NCI-H2196 treated with DMSO at 0.1 percent for 48 hours (cell line): ENCODE measurements around the gene TF.

ENCODE experiments used
- DNase-seq: peaks from one replicate; lab custom pipeline; 2025; ENCODE audit not compliant: unreplicated experiment; lab: John Stamatoyannopoulos, UW

The TF gene

DNA sequence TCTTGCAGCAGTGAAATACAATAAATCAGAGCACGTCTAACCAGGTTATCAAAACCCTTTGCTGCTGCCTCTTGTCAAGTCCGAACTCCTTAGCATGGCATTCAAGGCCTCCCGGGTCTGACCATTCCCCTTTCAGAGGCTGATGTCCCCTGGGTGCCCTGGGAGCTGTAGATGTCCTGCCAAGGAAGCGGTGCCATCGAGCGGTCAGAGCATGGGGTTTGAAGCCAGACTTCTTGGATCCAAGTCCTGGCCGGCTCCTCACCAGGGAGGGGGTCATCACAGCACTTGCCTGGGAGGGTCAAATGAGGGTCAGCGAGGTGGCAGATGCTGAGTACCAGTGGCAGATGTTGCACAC lies 496 bp downstream of the TF start:
- DNase-seq: no peak

DNA sequence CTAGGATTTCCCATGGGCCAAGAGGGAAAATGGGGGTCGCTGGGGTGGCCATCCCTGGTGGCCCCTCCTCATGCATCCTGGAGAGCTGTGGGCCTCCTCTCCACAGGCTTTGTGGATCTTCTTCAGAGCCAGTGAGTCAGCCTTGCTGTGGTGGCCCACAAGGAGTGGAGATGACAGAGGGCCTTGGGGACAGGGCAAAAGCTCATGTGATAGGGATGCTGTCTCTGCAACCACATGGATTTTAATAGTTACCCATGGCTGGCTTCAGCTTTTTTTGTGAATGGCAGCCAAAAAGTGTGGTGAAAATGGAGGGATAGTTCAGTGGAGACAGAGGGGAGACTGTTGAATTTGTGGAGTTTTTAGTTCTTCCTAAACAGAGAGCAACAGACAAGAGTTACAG lies 1.2 kb downstream of the TF start:
- no peak for DNase-seq

DNA sequence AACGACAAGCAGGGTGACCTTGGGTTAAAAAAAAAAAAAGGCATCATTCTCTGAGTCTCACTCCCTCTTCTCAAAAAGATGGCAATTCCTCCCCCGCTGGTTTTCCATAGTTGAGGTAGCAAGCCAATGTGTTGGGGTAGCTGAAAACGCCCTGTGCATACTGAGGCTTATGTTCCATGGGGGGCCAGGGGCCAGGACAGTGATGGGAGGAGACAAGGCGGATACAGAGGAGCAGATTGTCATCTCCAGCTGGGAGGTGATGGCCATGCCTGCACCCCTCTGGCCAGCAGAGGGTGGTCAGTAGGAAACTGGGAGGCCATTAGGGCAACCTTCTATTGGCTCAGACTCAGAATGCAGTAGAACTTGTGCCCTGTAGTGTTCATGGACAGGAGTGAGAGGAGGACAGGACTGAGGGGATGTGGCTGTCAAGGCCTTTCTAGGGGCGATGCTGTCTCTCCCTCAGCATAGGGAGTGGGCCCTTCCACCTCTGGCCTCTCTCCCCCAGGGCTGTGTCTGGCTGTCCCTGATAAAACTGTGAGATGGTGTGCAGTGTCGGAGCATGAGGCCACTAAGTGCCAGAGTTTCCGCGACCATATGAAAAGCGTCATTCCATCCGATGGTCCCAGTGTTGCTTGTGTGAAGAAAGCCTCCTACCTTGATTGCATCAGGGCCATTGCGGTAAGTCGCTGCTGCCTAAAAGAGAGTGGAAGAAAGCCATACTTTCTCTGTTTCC lies 1.9 kb downstream of the TF start:
- DNase-seq: no peak

DNA sequence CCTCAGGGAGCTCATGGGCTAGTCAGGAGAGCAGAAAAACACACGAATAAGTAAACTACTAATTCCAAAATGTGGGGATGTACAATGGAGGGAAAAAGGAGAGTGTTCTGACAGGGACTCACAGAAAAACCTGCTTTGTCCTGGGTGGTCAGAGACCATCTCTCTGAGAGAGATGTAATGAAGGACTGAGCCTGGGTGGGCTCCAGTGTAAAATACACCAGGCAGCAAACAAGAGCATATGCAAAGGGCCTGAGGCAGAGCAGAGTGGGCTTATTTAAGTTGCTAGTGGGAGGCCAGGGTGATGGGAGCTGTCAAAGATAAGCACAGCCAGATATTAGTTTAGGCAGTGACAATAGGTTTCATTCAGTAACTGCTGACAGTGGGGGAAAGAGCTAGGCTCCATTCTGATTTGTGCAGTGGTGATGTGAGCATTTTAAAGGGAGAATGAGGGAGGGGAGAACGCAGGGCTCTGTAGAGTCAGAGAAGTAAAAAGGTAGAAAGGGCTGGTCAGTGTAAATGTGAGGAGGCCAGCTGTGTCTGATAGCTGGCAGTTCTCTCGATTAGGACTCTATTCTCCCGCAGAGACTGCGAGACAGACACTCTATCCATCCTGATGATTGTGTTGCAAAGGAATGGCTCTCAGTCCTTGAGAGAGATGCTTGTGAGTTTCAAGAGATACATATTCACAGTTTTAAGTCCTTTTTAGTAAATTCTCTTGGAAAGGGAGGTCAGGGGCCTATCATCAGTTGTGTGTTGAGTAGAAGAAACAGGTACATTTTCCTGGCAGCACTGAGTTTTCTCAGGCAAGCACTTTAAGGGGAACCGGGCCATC lies 3.5 kb downstream of the TF start:
- no peak for DNase-seq

DNA sequence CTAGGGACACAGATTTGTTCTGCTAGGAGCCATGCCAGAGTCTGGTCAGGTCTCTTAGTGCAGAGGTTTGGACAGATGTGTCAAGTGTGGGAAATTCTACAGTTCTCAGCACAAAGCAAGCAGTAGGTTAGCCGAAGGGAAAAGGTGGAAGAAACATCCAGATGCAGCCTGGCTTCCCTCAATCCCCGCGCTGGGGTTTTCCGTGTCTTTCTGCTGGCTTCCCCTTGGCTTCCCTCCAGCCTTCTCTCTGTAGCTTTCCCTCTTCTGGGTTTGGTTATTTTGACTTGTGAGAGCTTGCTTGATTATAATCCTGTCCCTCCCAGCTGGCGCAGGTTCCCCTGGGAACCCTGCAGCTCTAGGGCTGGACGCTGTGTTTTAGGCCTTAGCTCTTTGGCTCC lies 4.1 kb downstream of the TF start:
- no peak for DNase-seq

DNA sequence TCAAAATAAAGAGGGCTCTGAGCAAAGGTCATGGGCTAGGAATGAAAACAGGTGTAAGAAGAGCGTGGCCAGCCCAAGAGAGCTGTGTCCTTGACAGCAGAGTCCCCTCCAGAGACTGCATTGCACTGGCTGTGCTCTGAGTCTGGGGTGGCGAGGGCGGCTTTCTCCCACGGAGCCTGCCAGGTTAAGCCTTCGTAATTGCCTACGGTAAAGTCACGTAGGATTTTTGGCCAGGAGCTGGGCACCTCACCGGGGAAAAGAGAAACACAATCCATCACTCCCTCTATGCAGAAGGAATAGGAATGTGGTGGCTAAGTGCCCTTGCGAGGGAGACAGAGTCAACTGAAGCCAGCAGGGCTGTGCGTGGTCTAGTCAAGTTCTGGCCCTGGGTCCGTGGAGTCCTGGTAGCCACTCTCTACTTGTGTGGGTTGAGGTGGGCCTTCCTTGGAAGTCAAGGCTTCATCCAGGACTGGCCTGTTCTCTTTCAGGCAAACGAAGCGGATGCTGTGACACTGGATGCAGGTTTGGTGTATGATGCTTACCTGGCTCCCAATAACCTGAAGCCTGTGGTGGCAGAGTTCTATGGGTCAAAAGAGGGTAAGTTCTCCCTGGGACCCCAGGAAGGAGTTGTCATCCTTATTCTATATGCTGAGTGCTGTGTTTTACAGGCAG lies 7.0 kb downstream of the TF start:
- no peak for DNase-seq

DNA sequence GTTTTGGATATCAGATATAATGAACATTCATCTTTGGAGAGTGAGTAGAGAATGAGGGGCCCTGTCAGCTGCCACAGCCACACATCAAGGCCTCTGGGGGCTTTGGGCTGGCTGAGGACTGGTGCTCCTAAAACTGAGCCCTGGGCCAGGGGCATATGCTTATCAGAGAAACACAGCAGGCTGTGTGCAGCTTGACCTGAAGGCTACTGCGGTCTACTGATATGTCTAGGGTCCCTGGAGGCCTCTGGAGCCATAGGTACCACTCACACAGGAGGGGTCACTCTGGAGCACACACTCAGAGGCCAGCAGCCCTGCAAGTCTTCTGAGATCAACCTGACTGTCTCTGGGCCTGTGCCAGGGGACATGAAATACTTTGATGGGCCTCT lies 7.6 kb downstream of the TF start:
- DNase-seq: no peak

DNA sequence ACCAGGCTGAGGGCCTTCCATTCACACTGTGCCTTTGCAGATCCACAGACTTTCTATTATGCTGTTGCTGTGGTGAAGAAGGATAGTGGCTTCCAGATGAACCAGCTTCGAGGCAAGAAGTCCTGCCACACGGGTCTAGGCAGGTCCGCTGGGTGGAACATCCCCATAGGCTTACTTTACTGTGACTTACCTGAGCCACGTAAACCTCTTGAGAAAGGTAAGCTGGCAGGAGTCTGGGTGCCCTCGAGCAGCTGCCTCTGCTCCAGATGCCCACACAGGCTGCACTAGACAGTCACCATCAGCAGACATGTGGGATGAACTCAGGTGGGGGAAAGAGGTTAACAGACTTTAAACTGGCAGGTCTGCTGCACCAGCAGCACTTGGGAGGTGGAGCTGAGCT lies 8.3 kb downstream of the TF start:
- no peak for DNase-seq

DNA sequence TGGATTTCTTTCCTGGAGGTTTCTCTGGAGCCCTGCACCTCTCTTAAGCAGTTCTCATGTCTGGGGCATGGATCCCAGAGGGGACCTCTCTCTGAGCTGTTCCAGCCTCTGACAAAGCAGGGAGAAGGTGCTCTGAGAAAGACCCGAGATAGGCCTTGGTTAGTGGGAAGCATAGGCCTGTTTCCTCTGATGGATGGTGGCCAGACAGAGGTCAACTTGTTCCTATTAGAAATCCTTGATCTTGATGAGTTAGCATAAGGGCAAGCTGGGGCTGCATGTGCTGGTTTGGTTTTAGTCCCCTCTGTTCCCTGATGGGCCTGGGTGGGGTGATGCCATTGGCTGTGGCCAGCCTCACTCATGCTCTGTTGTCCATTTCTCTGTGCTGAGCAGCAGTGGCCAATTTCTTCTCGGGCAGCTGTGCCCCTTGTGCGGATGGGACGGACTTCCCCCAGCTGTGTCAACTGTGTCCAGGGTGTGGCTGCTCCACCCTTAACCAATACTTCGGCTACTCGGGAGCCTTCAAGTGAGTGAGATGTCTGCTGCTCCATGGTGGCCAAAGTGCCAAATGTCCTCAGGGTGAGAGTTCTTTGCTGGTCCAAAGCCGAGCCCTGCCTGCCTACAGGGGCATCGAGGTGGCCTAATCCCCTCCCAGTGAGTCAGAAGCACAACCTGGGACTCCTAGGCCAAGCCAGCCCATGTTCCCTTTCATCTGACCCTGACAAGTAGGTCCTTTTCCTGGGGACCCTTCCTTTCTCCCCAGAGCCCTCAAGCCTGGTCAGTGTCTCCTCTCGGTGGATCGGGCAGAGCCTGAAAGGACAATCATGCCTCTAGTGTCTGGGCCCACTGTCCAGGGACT lies 9.0 kb downstream of the TF start:
- DNase-seq: no peak

DNA sequence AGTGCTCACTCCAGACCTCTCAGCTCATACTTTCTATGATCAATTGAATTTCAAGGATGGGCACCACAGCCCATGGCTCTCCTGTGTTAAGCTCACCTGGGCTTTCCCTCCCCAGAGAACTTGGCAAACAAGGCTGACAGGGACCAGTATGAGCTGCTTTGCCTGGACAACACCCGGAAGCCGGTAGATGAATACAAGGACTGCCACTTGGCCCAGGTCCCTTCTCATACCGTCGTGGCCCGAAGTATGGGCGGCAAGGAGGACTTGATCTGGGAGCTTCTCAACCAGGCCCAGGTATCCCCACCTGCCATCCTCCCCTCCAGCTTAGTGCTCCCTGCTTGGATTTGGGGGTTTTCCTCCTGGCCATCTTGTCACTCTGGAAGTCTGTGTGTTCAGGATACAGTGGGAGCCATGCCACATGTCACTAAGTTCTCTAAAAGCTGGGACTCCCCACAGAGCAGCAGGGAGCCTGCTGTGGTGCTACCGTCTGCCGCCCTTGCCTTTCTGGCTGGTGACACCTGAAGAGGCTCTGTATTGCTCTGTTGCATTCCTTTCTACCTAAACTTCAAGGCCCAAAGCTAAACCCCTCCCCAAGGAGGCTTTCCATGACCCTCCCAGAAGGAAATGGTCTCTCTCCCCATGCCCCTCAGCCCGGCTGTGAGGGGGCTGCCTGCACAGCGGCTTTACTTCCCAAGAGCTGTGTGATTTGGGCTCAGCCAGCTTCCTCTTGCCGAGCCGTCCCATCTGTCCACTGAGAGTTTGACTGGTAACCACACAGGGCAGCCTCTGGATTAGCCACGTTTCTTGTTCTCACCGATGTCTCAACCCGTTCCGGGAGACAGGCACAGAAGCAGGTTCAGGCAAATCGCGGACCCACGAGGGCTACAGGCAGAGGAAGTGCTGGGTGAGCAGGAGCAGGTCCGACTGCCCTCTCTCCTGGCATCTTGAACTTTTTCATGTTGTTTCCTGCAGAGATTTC lies 10.8 kb downstream of the TF start:
- DNase-seq: no peak

DNA sequence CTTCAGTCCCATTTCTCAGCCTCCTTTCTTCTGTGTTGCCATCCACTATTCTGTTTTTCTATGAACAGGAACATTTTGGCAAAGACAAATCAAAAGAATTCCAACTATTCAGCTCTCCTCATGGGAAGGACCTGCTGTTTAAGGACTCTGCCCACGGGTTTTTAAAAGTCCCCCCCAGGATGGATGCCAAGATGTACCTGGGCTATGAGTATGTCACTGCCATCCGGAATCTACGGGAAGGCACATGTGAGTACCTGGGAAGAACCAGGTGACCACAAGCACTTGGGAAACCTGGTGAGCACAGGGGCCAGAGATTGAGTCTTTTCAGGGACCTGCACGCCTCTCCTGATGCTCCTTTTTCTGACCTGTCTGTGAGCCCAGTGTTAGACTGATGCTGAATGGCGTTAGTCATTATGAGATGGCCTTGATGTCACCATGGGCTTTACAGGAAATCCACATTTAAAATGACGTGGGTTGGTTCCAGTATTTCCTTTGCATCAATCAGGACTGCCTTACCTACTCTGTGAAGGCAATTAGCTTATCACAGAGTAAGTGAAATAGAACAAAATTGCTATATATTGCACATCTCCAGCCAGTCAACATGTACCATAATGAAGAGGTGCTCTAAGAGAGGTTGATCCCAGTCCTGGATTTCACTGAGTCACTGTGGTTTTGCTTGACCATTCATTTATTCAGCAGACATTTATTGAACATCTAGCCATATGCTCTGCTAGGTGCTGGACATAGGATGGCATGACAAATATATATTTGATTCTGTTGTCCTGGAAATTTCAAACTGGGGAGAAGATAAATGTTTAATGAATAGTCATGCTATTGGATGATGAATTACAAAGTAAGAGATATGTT lies 11.7 kb downstream of the TF start:
- DNase-seq: no peak

DNA sequence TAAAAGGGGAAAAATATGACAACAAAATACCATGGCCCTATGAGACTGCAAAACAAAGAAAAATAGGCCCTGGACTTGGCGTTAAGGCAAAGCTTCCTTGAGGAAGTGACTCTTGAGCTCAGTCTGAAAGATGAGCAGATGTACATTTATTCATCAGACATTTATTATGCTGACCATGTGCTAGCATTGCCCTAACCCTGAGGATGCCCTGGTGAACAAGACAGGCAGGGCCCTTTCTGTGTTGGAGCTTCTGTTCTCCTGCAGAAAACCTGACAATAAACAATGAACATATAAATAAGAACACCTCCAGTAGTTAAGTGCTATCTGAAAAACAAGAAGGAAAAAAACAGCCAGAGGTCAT lies 12.4 kb downstream of the TF start:
- DNase-seq: no peak

DNA sequence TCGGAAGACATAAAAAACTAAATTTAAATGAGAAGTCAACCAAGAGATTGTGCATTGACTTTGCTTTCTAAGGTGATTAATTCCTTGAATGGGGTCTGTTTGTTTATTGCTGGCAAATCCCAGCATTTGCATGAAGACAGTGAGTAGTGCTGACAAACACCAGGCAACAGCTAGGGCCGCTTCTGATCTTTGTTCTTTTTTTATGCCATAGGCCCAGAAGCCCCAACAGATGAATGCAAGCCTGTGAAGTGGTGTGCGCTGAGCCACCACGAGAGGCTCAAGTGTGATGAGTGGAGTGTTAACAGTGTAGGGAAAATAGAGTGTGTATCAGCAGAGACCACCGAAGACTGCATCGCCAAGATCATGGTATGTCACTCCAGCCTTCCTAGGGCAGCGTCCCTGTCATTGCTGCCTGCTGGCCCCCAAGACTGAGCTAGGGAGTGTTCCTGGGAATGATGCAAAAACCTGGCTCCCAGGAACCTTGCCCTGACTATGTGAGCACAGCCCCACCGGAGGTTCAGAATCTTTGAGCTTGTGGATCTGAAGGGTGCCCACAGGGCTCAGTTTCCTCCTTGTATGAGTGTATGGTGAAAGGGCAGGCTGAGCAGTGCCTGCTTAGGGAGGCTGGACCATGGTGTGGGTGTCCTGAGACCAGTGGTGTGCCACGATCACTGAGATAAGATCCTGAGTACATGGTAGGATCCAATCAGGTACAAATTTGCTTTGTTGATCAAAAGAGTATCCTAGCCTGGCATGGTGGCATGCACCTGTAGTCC lies 13.0 kb downstream of the TF start:
- DNase-seq: no peak

DNA sequence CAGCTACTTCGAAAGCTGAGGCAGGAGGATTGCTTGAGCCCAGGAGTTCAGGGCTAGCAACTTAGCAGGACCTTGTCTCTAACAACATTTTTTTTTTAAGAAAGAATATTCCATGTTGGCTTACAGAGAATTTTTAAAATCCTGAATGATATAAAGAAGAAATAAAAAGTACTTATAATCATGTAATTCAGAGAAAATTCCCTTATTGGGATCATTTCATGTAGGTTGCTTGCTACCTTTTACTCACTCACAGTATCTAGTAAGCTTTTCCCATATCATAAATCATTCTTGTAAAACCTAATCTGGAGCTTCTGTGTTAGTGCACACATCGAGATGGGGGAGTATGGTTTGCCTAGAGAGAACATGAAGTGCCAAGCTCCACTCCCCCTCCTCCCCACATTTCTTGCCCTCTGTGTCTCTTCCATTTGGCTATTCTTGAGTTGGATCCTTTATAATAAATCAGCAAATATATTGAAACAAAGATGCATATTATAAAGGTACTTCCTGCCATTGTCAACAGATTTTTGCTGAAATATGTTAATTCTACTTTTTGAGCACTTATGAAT lies 13.6 kb downstream of the TF start:
- DNase-seq: no peak

DNA sequence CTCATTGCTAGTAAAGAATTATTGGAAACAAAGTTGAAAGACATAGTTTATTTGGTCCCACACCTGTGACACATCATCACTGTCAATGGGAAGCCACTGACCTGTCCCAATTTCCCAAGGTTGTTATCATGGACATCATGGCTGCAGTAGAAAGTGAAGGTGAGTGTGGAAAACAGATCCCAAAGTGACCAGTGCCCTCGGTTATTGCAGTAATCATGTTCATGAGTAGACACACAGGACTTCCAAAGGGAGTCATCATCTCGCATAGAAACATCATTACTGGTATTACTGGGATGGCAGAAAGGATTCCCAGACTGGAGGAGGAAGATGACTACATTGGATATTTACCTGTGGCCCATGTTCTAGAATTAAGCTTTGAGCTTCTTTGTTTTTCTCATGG lies 14.7 kb downstream of the TF start:
- no peak for DNase-seq

DNA sequence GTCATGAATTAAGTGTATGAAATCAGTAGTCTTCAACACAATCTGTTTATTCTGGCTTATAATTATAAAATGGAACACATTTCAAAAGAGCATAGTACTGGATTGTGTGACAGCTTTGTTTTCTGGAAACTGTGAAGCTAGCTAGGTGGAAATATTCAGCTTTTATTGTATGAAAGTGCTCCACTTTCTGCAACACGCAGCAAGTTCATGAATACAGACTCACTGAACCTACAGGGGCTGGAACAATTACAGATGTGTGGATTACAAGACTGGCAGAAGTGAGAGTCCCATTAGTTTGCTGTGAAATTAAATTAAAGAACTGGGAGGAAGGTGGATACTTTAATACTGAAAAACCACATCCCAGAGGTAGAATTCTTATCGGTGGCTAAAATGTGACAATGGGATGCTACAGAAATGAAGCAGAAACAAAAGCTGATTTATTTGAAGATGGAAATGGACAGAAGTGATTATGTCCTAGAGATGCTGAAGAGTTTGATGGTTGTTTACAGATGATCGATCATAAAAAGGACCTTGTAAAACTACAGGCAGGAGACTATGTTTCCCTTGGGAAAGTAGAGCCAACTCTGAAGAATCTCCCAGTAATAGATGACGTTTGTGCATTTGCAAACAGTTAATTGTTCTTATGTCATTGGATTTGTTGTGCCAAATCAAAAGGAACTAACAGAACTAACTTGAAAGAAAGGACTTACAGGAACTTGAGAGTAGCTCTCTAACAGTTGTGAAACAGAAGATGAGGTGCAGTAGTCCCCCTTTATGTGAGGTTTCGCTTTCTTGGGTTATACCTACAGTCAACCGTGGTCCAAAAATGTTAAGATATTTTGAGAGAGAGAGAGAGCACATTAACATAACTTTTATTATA lies 15.7 kb downstream of the TF start:
- DNase-seq: no peak

DNA sequence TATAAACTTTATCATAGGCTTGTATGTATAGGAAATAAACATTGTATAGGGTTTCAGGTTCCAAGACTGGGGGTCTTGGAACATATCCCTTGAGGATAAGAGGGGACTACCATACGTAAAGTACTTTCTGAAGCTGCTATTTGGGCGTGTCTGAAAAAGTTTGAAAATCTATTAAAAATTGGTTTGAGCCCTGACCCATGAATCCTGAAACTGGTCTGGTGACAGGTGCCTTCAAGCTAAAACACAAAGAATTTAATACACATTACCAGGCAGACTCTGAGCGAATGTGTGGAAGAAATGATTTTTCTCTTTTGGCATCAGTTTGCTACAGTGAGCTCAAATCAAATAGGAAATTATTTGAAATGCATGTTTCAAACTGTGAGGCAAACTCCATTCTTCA lies 16.3 kb downstream of the TF start:
- no peak for DNase-seq
